VCaP (cell line): ENCODE results near the gene PLA2G4F.

Experiments used
- H3K27ac ChIP-seq: fragments of 450-650 bp; 2 replicates; pipeline ENCODE4 v1.5.1; 2017
- TF ChIP-seq, protein P1 (sequence below): fragments of 450-650 bp; conservative IDR thresholded peaks from 2 replicates; pipeline ENCODE4 v1.5.1; 2017; ENCODE audit warnings: mild to moderate bottlenecking, moderate library complexity

The PLA2G4F gene

GRCh38 chr15:42135351-42135750 is 21.1 kb downstream of the PLA2G4F start:
- TF ChIP-seq, protein P1, sequence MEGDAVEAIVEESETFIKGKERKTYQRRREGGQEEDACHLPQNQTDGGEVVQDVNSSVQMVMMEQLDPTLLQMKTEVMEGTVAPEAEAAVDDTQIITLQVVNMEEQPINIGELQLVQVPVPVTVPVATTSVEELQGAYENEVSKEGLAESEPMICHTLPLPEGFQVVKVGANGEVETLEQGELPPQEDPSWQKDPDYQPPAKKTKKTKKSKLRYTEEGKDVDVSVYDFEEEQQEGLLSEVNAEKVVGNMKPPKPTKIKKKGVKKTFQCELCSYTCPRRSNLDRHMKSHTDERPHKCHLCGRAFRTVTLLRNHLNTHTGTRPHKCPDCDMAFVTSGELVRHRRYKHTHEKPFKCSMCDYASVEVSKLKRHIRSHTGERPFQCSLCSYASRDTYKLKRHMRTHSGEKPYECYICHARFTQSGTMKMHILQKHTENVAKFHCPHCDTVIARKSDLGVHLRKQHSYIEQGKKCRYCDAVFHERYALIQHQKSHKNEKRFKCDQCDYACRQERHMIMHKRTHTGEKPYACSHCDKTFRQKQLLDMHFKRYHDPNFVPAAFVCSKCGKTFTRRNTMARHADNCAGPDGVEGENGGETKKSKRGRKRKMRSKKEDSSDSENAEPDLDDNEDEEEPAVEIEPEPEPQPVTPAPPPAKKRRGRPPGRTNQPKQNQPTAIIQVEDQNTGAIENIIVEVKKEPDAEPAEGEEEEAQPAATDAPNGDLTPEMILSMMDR = no peak
- H3K27ac ChIP-seq = no peak overlapping the region

DNA sequence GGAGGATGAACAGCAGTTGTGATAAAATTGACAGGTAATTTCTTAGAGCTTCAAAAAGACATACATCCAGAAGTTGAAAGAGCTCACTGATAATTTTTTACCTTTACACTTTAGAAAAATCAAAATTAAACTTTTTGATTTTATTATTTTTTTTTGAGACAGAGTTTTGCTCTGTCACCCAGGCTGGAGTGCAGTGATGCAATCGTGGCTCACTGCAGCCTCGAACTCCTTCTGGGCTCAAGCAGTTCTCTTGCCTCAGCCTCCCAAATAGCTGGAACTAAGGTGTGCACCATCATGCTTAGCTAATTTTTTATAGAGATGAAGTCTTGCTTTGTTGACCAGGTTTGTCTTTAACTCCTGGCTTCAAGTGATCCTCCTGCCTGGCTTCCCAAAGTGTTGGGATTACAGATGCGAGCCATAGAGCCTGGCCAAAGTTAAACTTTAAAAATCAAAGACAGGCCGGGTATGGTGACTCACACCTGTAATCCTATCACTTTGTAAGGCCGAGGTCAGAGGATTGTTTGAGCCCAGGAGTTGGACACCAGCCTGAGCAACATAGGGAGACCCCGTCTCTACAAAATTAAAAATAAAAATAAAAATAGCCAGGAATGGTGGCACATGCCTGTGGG is 21.7 kb downstream of the PLA2G4F start:
- no peak overlapping the region for H3K27ac ChIP-seq
- TF ChIP-seq, protein P1 = no peak

DNA sequence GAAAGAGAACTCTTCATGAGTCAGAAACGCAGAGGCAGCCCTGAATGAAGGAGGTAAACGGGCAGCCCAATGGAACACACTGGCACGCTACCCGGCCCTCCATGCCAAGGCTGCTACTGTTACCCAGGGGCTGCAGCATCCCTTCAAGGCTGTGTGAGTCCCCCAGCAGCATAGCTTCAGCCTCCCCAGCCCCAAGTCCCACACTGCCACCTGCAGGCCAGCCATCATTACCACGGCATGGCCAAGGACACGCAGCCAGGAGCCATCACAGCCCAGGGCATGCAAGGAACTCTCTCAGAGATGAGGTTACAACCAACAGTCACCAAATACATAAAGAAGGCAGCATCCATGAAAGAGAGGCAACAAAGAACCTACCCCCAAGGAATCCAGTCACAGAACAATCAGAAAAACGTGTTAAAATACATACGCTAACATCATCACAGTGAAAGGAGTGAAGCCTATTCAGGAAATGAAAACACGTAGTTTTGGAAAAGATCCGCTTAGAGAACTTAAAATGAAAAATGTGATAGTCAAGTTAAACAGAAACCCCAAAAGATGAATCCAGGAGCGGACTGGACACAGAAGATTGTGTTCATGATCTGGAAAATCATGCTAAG is 22.4 kb downstream of the PLA2G4F start:
- TF ChIP-seq, protein P1 = peak; percentile 93
- no peak overlapping the region for H3K27ac ChIP-seq

DNA sequence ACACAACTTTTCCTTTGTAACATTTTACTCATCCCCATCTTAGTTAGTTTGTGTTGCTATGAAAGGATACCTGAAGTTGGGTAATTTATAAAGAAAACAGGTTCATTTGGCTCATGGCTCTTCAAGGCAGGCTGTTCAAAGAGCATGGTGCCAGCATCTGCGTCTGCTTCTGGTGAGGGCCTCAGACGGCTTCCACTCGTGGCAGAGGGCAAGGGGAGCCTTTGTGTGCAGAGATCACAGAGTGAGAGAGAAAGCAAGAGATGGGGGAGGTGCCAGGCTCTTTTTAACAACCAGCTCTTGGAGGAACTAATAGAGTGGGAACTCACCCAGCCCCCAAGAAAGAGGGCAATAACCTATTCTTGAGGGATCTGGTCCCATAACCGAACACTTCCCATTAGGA is 23.1 kb downstream of the PLA2G4F start:
- TF ChIP-seq, protein P1 = no peak
- no peak overlapping the region for H3K27ac ChIP-seq

GRCh38 chr15:42131826-42132806 is 24.3 kb downstream of the PLA2G4F start:
- no peak overlapping the region; the same call in 1 of the 2 replicates for H3K27ac ChIP-seq
- TF ChIP-seq, protein P1 = no peak

- TF ChIP-seq, protein P1 = no peak
- H3K27ac ChIP-seq = no peak overlapping the region
Measured at GRCh38 chr15:42131006-42131405, 25.4 kb downstream of the PLA2G4F start.

DNA sequence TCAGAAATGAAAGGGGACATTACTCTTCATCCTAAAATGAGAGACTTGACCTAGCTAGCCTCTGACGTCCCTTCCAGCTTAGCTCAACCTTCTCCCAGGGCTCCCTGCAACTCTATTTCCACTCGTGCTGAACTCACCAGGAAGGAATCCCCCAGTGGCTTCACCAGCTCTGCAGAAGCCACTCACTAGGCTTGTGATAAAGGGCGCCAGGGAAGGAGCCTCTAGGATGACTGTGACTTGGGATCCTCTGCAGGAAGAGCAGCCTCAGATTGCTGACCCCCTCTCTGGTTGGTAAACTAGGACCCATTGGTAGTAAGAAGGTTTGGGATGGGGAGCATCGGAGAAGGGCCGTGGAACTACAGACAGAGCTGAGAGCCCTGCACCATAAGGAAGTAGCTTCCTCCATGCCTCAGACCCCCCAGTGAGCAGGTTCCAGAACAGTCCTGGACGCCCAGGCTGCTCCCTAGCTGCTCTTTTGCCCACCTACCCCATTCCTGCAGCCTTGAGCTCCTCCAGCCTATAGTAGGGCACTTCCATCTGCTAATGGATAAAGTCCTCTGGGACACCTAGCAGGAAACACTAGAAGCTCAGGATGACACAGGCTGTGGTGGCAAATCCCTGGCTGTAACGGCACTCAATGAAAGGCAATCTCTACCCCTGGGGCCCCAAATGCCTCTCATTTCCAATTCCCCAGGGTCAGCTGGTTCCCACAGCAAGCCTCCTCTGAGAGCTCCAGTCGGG is 26.0 kb downstream of the PLA2G4F start:
- TF ChIP-seq, protein P1 = no peak

More for the DNA sequence above, 26.0 kb downstream of the PLA2G4F start:
- no peak overlapping the region for H3K27ac ChIP-seq
